Fibroblast of the conjunctiva (primary cell): ENCODE results near the gene TP53RK.

Experiments
- DNase-seq: peaks from one replicate; pipeline ENCODE4 v3.0.0-alpha.2; 2010; ENCODE audit warnings: low read depth

Gene TP53RK

DNA sequence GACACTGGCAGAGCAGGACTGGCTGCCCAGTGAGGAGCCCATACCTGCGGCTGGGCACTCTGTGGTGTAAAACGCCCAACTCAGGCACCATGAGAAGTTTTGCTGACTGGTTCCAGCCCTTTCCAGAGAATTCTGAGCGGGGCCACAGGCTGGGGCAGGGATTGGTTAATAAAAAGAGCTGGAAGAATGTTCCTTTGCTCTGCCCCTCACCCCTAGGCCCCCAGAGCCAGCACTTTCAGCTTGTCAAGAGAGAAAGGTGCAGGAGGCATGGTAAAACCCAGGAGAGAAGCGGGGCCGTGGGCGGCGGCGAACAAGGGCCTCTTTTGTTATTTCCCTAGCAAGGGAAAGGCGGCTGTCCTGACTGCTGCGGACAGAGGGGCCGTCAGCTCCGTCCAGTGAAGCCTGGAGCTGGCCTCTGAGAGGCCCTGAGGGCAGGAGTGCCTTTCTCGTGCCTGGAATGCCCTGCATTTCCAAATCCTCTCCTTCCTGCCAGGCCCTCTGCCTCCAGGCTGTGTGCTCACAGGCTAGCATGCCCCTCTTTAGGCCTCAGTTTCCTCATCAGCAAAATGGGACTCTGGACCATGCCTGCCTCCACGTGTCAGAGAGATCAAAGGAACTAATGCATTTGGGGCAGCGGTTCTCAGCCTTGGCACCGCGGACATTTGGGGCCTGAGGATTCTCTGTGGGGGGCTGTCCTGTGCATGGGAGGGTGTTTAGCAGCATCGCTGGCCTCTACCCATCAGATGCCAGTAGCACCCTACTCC is 50.9 kb downstream of the TP53RK start:
- no peak for DNase-seq

DNA sequence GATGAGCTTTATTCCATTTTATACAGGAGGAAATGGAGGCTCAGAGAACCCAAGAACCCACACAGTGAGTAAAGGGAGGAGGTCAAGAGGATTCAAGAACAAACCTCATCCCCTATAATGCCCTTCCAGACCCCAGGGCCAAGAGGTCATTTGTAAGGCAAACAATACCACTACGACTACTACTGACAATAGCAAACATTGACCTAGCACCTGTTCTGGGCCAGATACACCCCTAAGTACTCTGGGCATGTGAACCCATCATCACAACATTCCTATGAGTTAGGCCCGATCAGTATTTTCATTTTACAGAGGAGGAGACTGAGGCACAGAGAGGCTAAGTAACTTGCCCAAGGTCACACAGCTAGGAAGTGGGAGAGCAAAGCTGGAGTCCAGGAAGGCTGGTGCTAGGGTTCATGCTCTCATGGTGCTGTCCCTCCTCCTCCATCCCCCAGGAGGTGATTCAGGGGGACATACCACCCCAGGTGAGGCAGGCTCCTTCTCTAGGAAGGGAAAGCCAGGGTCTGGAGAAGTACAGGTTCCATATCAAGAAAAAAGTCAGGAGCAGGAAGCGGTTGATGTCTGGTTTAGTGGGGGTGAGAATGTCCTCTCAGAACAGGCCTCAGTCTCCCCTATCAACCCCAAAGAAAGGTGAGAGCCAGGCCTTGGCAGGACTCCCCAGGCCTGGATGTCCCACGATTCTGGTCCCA is 51.7 kb downstream of the TP53RK start:
- DNase-seq = no peak

DNA sequence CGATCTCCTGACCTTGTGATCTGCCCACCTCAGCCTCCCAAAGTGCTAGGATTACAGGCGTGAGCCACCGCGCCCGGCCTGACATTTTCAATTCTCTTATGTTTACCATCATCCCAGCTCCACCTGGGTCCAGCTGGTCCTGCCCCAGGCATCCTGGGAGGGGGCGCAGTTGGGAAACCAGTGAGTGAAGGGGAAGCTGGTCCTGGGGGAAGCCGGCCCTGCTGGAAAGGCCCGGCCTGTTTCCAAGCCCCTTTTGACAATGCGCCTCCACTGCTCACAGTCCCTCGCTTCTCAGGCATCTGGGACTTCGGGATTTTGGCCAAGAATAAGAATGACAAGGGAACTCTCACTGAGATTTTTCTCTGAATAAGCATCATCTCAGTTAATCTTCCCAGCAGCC is 52.2 kb downstream of the TP53RK start:
- no peak for DNase-seq

GRCh38 chr20:46636514-46636913 is 52.7 kb downstream of the TP53RK start:
- DNase-seq = no peak

DNA sequence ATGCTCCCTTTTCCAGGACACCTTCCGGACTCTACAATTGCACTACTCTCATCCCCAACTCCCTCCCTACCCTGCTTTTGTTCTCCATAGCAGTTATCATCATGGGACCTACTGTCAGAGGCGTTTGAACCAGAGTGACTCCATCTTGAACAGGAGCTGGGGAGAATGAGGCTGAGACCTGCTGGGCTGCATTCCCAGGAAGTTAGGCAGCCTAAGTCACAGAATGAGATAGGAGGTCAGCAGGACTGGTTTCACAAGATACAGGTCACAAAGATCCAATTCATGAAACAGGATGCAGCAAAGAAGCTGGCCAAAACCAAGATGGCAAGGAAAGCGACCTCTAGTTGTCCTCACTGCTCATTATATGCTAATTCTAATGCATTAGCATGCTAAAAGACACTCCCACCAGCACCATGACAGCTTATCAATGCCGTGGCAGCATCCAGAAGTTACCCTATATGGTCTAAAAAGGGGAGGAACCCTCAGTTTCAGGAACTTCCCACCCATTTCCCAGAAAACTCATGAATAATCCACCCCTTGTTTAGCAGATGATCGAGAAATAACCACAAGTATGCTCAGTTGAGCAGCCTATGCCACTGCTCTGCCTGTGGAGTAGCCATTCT is 53.6 kb downstream of the TP53RK start:
- no peak for DNase-seq

GRCh38 chr20:46634528-46634927 is 54.7 kb downstream of the TP53RK start:
- DNase-seq = no peak
